Measurements from ENCODE around the gene TXNRD1. TPM values are rescaled to one million over a fixed set of nuclear protein-coding genes. Genes with fewer than 3 reads are reported as not detected.
"Not testable (repeated sequence)": the region's sequence is repeated elsewhere in the genome, so short reads cannot be mapped to it uniquely, and the experiment has no call there.

Gene TXNRD1
- total RNA-seq, 1 donor from 2014 or later = 72.0 TPM

DNA sequence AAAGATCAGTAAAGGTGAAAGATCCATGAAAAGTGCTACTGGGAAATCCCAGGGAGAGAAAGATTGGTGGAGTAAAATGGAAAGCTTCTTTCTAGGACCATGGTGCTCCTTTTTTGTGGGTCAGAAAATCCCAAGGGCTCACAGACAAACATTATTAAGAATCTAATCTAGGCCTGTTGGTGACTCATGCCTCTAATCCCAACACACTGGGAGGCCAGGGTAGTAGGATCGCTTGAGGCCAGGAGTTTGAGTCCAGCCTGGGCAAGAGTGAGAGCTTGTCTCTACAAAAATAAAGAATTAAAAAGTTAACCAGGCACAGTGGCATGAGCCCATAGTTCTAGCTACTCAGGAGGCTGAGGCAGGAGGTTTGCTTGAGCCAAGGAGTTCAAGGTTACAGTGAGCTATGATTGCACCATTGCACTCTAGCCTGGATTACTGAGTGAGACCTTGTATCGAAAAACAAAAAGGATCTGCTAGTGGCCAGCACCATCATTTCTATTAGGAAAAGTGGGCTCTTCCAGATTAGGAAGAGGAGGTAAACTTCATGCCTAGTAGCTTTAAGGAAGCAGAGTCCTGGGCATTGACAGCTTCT, 43.0 kb downstream of the TXNRD1 start:
- no peaks in the 10 kb centered on the region for H3K9me3 Mint-ChIP-seq
- H3K27ac Mint-ChIP-seq = no peak overlapping the region
- ChIA-PET CTCF (interaction anchor here (1.4 kb wide), 1 partner anchor 100 kb away, joined by 3 read pairs; no protein-coding TSS in a partner anchor), POLR2A (no interaction called here)
- ATAC-seq (ENCODE audit: low read depth) (no peak), DNase-seq (no peak)
- H3K36me3 Mint-ChIP-seq (ENCODE audit: low read depth) = no peaks in the 10 kb centered on the region
- TF ChIP-seq, protein P1, sequence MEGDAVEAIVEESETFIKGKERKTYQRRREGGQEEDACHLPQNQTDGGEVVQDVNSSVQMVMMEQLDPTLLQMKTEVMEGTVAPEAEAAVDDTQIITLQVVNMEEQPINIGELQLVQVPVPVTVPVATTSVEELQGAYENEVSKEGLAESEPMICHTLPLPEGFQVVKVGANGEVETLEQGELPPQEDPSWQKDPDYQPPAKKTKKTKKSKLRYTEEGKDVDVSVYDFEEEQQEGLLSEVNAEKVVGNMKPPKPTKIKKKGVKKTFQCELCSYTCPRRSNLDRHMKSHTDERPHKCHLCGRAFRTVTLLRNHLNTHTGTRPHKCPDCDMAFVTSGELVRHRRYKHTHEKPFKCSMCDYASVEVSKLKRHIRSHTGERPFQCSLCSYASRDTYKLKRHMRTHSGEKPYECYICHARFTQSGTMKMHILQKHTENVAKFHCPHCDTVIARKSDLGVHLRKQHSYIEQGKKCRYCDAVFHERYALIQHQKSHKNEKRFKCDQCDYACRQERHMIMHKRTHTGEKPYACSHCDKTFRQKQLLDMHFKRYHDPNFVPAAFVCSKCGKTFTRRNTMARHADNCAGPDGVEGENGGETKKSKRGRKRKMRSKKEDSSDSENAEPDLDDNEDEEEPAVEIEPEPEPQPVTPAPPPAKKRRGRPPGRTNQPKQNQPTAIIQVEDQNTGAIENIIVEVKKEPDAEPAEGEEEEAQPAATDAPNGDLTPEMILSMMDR (IDR thresholded peaks at IDR 0.05) = no peak
- no peaks in the 10 kb centered on the region for H3K4me1 Mint-ChIP-seq
- no peak overlapping the region for H3K4me3 Mint-ChIP-seq
- intact Hi-C loops (cut with micrococcal nuclease) = no loop called here
- H3K27me3 Mint-ChIP-seq = peaks cover 3% of the 10 kb centered on the region

DNA sequence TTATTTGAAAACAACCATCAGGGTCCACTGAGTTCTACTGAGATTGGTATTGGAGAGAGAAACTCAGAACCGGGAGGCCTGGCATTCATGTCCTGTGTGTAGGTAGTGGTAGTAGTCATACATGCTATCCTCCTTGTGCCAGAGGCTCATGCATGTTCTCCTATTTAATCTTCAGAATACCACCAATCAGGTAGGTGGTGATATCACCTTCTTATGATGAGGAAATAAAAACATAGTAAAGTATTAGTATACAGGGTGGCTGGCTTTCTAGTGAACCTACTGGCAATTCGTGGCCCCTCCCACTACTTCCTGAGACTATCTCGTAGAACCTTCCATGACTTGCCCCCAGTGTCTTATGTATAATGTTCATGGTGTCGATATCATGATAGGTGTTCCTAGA, 47.4 kb downstream of the TXNRD1 start:
- ChIA-PET POLR2A (no interaction called here), CTCF (no interaction called here)
- no peaks in the 10 kb centered on the region for H3K36me3 Mint-ChIP-seq (ENCODE audit: low read depth)
- H3K4me1 Mint-ChIP-seq = no peaks in the 10 kb centered on the region
- intact Hi-C loops (cut with micrococcal nuclease) = no loop called here
- DNase-seq (no peak), ATAC-seq (ENCODE audit: low read depth) (no peak)
- no peak overlapping the region for H3K4me3 Mint-ChIP-seq
- TF ChIP-seq, protein P1 (IDR thresholded peaks at IDR 0.05) = no peak
- H3K27me3 Mint-ChIP-seq = no peaks in the 10 kb centered on the region
- no peak overlapping the region for H3K27ac Mint-ChIP-seq
- H3K9me3 Mint-ChIP-seq = no peaks in the 10 kb centered on the region

DNA sequence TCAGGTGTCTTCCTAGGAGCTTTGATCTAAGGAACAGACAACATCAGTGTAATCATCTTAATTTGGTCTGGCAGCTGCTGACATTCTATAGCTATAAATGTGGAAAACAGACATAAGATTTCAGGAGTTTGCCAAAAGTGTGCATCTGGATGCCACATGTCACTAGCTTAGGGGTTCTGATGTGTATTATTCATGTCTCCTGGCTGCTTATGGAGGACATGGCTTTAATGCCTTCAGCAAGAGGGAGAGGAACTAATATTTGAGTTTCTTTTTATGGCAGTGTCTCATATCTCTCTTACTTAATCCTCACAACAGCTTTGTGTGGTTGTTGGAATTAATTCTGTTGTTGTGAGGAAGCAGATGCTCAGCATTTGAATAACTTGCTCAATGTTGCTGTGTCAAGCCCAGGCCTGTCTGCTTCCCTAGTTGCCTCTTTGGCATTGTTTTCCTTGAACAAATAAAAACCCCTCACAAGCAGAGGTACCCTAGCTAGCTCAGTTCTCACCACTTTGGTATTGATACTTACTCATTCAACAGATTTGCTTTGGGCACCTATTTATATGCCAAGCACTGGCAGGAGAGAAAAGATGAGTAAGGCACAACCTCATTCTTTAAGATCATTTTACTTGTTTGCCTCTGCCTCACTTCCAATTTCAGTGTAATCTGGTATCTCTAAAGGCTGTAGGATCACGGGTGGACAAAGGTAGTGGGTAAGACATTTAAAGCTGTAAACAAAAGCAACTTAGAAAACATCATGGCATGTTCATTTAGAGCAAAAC, 48.2 kb downstream of the TXNRD1 start:
- Mint-ChIP-seq H3K36me3 (ENCODE audit: low read depth) (no peaks in the 10 kb centered on the region), H3K9me3 (no peaks in the 10 kb centered on the region), H3K4me3 (no peak overlapping the region), H3K27ac (no peak overlapping the region), H3K27me3 (no peaks in the 10 kb centered on the region), H3K4me1 (no peaks in the 10 kb centered on the region)
- ChIA-PET POLR2A (interaction anchor here (0.6 kb wide), 1 partner anchor 45 kb away, joined by 3 read pairs; no protein-coding TSS in a partner anchor), CTCF (no interaction called here)
- no peak for ATAC-seq (ENCODE audit: low read depth)
- intact Hi-C loops (cut with micrococcal nuclease) = no loop called here
- TF ChIP-seq, protein P1 (IDR thresholded peaks at IDR 0.05) = no peak
- DNase-seq = no peak

DNA sequence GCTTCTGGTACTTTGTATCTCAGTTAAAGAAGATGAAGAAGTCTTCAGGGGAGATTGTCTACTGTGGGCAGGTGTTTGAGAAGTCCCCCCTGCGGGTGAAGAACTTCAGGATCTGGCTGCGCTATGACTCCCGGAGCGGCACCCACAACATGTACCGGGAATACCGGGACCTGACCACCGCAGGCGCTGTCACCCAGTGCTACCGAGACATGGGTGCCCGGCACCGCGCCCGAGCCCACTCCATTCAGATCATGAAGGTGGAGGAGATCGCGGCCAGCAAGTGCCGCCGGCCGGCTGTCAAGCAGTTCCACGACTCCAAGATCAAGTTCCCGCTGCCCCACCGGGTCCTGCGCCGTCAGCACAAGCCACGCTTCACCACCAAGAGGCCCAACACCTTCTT, 49.9 kb downstream of the TXNRD1 start:
- H3K27me3 Mint-ChIP-seq; H3K36me3 Mint-ChIP-seq (ENCODE audit: low read depth); H3K4me1 Mint-ChIP-seq; CTCF ChIA-PET; H3K27ac Mint-ChIP-seq; H3K4me3 Mint-ChIP-seq; H3K9me3 Mint-ChIP-seq; ATAC-seq (ENCODE audit: low read depth); POLR2A ChIA-PET; DNase-seq; intact Hi-C loops (cut with micrococcal nuclease): not testable (repeated sequence)

DNA sequence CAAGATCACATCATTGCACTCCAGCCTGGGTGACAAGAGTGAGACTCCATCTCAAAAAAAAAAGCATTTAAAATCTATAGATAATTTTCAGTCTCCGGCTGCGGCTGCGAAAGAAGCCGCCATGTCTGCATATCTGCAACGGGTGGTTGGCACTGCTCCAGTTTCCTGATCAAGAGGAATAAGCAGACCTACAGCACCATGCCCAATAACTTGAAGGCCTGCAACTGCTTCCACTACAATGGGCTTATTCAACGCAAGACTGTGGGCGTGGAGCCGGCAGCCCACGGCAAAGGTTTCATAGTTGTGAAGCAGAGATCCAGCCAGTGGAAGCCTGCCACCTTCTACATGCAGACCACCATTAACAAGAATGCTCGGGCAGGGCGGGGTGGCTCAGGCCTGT, 57.4 kb downstream of the TXNRD1 start:
- Mint-ChIP-seq H3K4me3 (no peak overlapping the region), H3K27ac (no peak overlapping the region), H3K9me3 (no peaks in the 10 kb centered on the region), H3K36me3 (ENCODE audit: low read depth) (no peaks in the 10 kb centered on the region), H3K27me3 (no peaks in the 10 kb centered on the region), H3K4me1 (peaks cover 13% of the 10 kb centered on the region)
- no peak for DNase-seq
- TF ChIP-seq, protein P1 (IDR thresholded peaks at IDR 0.05) = no peak
- no peak for ATAC-seq (ENCODE audit: low read depth)
- intact Hi-C loops (cut with micrococcal nuclease) = no loop called here
- CTCF ChIA-PET = no interaction called here
- POLR2A ChIA-PET = no interaction called here

Data from activated B cell treated with CpG ODN at 0.5 μM for 24 hours (primary cell).